H1 (cell line): ENCODE measurements around the gene LRRC4C. TPM values are rescaled to one million over a fixed set of nuclear protein-coding genes. Genes with fewer than 3 reads are reported as not detected.

Experiments used
- CTCF ChIA-PET: fragments of 300-600 bp; sonication (Branson Sonifier 250); formaldehyde crosslinking; loops from one replicate; lab custom pipeline; 2021; ENCODE audit not compliant: partially characterized antibody; lab: Charles Lee
- POLR2A ChIA-PET: fragments of 300-600 bp; sonication (Branson Sonifier 250); formaldehyde crosslinking; loops from one replicate; lab custom pipeline; 2021; ENCODE audit warnings: inconsistent platforms; ENCODE audit not compliant: partially characterized antibody; lab: Charles Lee
- DNase-seq, 2 experiments: peaks; one replicate each; pipeline versions ENCODE4 v3.0.0 to v3.0.0-alpha.2; 2010 to 2022; ENCODE audit warnings: low spot score in 2 of 2, low read depth in 1 of 2, mixed read lengths in 1 of 2
- FAIRE-seq: peaks from 2 replicates; lab custom pipeline; 2011; peaks lifted over from hg19 to GRCh38; lab: Jason Lieb, UNC
- H2AFZ ChIP-seq: 2 replicates; pipeline ENCODE4 v1.8.1; 2012; ENCODE audit warnings: low read length, inconsistent platforms
- H2AK5ac ChIP-seq: 2 replicates; pipeline ENCODE4 v1.6.1; 2013; ENCODE audit warnings: low read depth, low read length
- H2BK120ac ChIP-seq: replicated peaks from 2 replicates; pipeline ENCODE3; 2013; ENCODE audit warnings: low read depth, low read length, inconsistent platforms
- H2BK12ac ChIP-seq: 2 replicates; pipeline ENCODE4 v1.6.1; 2013; ENCODE audit warnings: low read depth, low read length
- H2BK15ac ChIP-seq: 2 replicates; pipeline ENCODE4 v1.6.1; 2013; ENCODE audit warnings: low read length
- H2BK20ac ChIP-seq: 2 replicates; pipeline ENCODE4 v1.6.1; 2013; ENCODE audit warnings: low read length
- H2BK5ac ChIP-seq: 2 replicates; pipeline ENCODE4 v1.6.1; 2013; ENCODE audit warnings: low read depth, low read length
- H3K14ac ChIP-seq: 2 replicates; pipeline ENCODE4 v1.6.1; 2013; ENCODE audit warnings: inconsistent platforms; ENCODE audit not compliant: insufficient read length
- H3K18ac ChIP-seq: 2 replicates; pipeline ENCODE4 v1.6.1; 2013; ENCODE audit warnings: low read length; ENCODE audit errors: extremely low read depth
- H3K23ac ChIP-seq: 2 replicates; pipeline ENCODE4 v1.6.1; 2013; ENCODE audit warnings: inconsistent platforms; ENCODE audit not compliant: insufficient read length
- H3K23me2 ChIP-seq: 2 replicates; pipeline ENCODE4 v1.6.1; 2013; ENCODE audit warnings: low read depth, low read length
- H3K27ac ChIP-seq: 2 replicates; pipeline ENCODE4 v1.6.1; 2011; ENCODE audit warnings: low read depth, low read length, inconsistent platforms
- H3K27me3 ChIP-seq, 4 experiments: replicated peaks in 1 of 4; 1 replicate in 1 of 4; 2 replicates in 3 of 4; pipeline versions ENCODE4 v1.6.1 to v1.8.1; 2011 to 2013; ENCODE audit warnings: low read length in 3 of 4, mild to moderate bottlenecking in 3 of 4, inconsistent platforms in 2 of 4, mixed read lengths in 2 of 4, moderate library complexity in 1 of 4; ENCODE audit not compliant: control insufficient read depth in 3 of 4, insufficient read depth in 3 of 4; ENCODE audit errors: extremely low read depth in 1 of 4
- H3K36me3 ChIP-seq, 4 experiments: 2 replicates each; pipeline versions ENCODE4 v1.6.1 to v1.8.1; 2011 to 2013; ENCODE audit warnings: mild to moderate bottlenecking in 4 of 4, low read length in 3 of 4, moderate library complexity in 2 of 4, control low read depth in 1 of 4, inconsistent platforms in 1 of 4; ENCODE audit not compliant: insufficient read depth in 4 of 4, control insufficient read depth in 2 of 4
- H3K4ac ChIP-seq: replicated peaks from 2 replicates; pipeline ENCODE3; 2013; ENCODE audit warnings: low read length, low read depth, mixed read lengths, inconsistent platforms; ENCODE audit not compliant: insufficient read length
- H3K4me1 ChIP-seq, 4 experiments: replicated peaks in 1 of 4; 1 replicate in 1 of 4; 2 replicates in 3 of 4; pipeline versions ENCODE4 v1.6.1 to v1.8.1; 2011 to 2013; ENCODE audit warnings: low read length in 3 of 4, inconsistent platforms in 2 of 4, mixed read lengths in 1 of 4; ENCODE audit not compliant: insufficient read depth in 4 of 4, control insufficient read depth in 3 of 4
- H3K4me2 ChIP-seq, 2 experiments: 2 replicates each; pipeline versions ENCODE4 v1.6.1 to v1.8.1; 2011 to 2013; ENCODE audit warnings: low read depth in 2 of 2, low read length in 2 of 2, control low read depth in 1 of 2, inconsistent platforms in 1 of 2, mild to moderate bottlenecking in 1 of 2; ENCODE audit not compliant: insufficient read depth in 1 of 2
- H3K4me3 ChIP-seq, 4 experiments: fragments of 200-600, 300-600 bp in 1 of 4; sonication (generic), shearing (Covaris generic), sonication (Bioruptor Twin) in 1 of 4; 2 replicates each; pipeline versions ENCODE4 v1.5.1 to v1.8.1; 2011 to 2016; ENCODE audit warnings: low read length in 4 of 4, low read depth in 3 of 4, control low read depth in 2 of 4, inconsistent platforms in 2 of 4, mild to moderate bottlenecking in 2 of 4, mixed read lengths in 1 of 4, moderate library complexity in 1 of 4; ENCODE audit not compliant: insufficient read depth in 2 of 4; ENCODE audit errors: extremely low read depth in 1 of 4
- H3K56ac ChIP-seq: replicated peaks from 2 replicates; pipeline ENCODE3; 2013; ENCODE audit warnings: low read depth, mild to moderate bottlenecking, mixed read lengths, low read length, inconsistent platforms; ENCODE audit not compliant: insufficient read length
- H3K79me1 ChIP-seq: 2 replicates; pipeline ENCODE4 v1.6.1; 2013; ENCODE audit warnings: low read depth, low read length, control low read depth
- H3K79me2 ChIP-seq, 2 experiments: 2 replicates each; pipeline versions ENCODE4 v1.6.1 to v1.8.1; 2012 to 2013; ENCODE audit warnings: low read length in 2 of 2, mild to moderate bottlenecking in 2 of 2, inconsistent platforms in 1 of 2; ENCODE audit not compliant: insufficient read depth in 2 of 2, control insufficient read depth in 1 of 2
- H3K9ac ChIP-seq, 4 experiments: replicated peaks in 1 of 4; 1 replicate in 1 of 4; 2 replicates in 3 of 4; pipeline versions ENCODE4 v1.6.1 to v1.8.1; 2011 to 2013; ENCODE audit warnings: low read depth in 3 of 4, low read length in 3 of 4, control low read depth in 2 of 4, mild to moderate bottlenecking in 2 of 4, moderate library complexity in 2 of 4, inconsistent platforms in 1 of 4; ENCODE audit errors: extremely low read depth in 1 of 4
- H3K9me3 ChIP-seq, 2 experiments: 2 replicates each; pipeline versions ENCODE4 v1.6.1 to v1.8.1; 2012 to 2013; ENCODE audit warnings: mild to moderate bottlenecking in 2 of 2, moderate library complexity in 2 of 2, control low read depth in 1 of 2, inconsistent platforms in 1 of 2, low read depth in 1 of 2, low read length in 1 of 2, mixed read lengths in 1 of 2; ENCODE audit not compliant: insufficient read depth in 2 of 2
- H4K20me1 ChIP-seq, 2 experiments: replicated peaks in 1 of 2; 2 replicates each; pipeline versions ENCODE3 to v1.8.1; 2011 to 2013; ENCODE audit warnings: inconsistent platforms in 2 of 2, low read length in 2 of 2, mild to moderate bottlenecking in 1 of 2; ENCODE audit not compliant: insufficient read depth in 2 of 2, control insufficient read depth in 1 of 2
- H4K5ac ChIP-seq: 2 replicates; pipeline ENCODE4 v1.6.1; 2013; ENCODE audit warnings: low read length, low read depth, mixed read lengths, inconsistent platforms; ENCODE audit not compliant: insufficient read length
- H4K8ac ChIP-seq: 2 replicates; pipeline ENCODE4 v1.8.0; 2013; ENCODE audit warnings: mild to moderate bottlenecking, moderate library complexity, low read length, inconsistent platforms; ENCODE audit not compliant: insufficient read depth; ENCODE audit errors: extremely low read depth
- H4K91ac ChIP-seq: replicated peaks from 2 replicates; pipeline ENCODE3; 2013; ENCODE audit warnings: low read length, mixed read lengths, inconsistent platforms; ENCODE audit not compliant: insufficient read length
- CTBP2 ChIP-seq: IDR thresholded peaks from 2 replicates; pipeline ENCODE4 v1.7.0; 2011; ENCODE audit warnings: borderline replicate concordance, mild to moderate bottlenecking, moderate library complexity, mixed read lengths, low read length; ENCODE audit not compliant: insufficient read depth, insufficient read length
- GTF2F1 ChIP-seq: IDR thresholded peaks from 2 replicates; pipeline ENCODE4 v1.6.1; 2012; ENCODE audit warnings: low read depth, low read length, improper control_type of control experiment, borderline replicate concordance
- POLR2AphosphoS5 ChIP-seq: IDR thresholded peaks from 2 replicates; pipeline ENCODE4 v1.6.1; 2011; ENCODE audit warnings: low read depth, low read length
- WGBS, 2 experiments: shearing (Covaris generic) in 1 of 2; methylation state at CpG; one replicate each; pipeline versions ENCODE4 v1.1.6 to v1.1.7; 2013 to 2015; ENCODE audit warnings: low lambda C conversion rate in 2 of 2, mixed read lengths in 2 of 2, inconsistent platforms in 1 of 2, low coverage in 1 of 2, missing lambda C conversion rate in 1 of 2; ENCODE audit not compliant: insufficient replicate concordance in 2 of 2, insufficient coverage in 1 of 2, insufficient read length in 1 of 2; ENCODE audit errors: extremely low coverage in 1 of 2, missing lambda C conversion rate in 1 of 2; 5-methylcytosine and 5-hydroxymethylcytosine counted together
- polyA plus RNA-seq, 7 experiments: library from polyadenylated mRNA; depleted of rRNA in 3 of 7; stranded (reverse) in 5 of 7; unstranded in 2 of 7; fragments of >200 nt in 5 of 7; fragments of 200-250 nt in 2 of 7; gene quantifications; 1 replicate in 5 of 7; 2 replicates in 1 of 7; 4 replicates in 1 of 7; pipeline versions ENCODE4 v1.2.1 to v1.2.3, GENCODE V29; 2011 to 2013; ENCODE audit warnings: missing spikeins in 2 of 7, mixed read lengths in 2 of 7
- small RNA-seq: library from polyadenylated mRNA; stranded (forward); fragments of <200 nt; extraction: miRNeasy Mini kit (QIAGEN cat#:217004); gene quantifications from one replicate; pipeline ENCODE3, GENCODE V24; 2013; ENCODE audit not compliant: insufficient read depth
- total RNA-seq: library from RNA; stranded (reverse); fragmentation: NEBNext Ultra II Directional; extraction: Animal tissue kit (Norgen Biotek cat#: 25700); gene quantifications from 2 replicates; pipeline ENCODE4 v1.2.1, GENCODE V29; 2021

LRRC4C gene
- total and polyA plus RNA-seq, 2 of the 8 experiments (the other 6 are each of a cell fraction or from before 2014, with no cell fraction given): 0.23 to 2.2 TPM

DNA sequence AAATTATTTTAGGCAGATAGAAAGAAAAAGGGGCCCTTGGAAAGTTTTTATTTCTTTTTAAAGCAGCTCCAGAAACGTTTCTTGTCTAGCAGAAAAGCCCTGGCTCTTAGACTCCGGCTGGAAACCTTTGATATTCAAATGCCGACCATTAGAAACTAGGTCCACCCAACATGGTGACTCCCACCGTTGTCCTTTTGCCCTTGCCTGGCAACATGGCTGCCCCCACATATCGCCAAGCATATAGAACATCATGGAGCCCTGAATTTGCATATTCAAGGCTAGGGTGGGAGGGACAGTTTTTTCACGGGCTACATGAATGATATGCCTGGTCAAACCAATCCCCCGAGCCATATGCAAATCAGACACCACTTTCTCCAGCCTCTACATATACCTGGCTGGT, 1379.0 kb downstream of the LRRC4C start:
- Histone ChIP-seq H2AK5ac (no peak overlapping the region), H4K91ac (no peak overlapping the region), H2BK20ac (no peak overlapping the region), H3K23ac (no peak overlapping the region), H3K14ac (no peak overlapping the region), H3K9ac (no peak overlapping the region), H2AFZ (no peak overlapping the region), H3K9me3 (no peaks in the 10 kb centered on the region), H4K8ac (no peak overlapping the region), H3K56ac (no peak overlapping the region), H2BK120ac (no peak overlapping the region), H2BK5ac (no peak overlapping the region), H3K79me2 (no peaks in the 10 kb centered on the region), H3K27me3 (no peaks in the 10 kb centered on the region), H3K4ac (no peak overlapping the region), H4K5ac (no peak overlapping the region), H3K23me2 (no peaks in the 10 kb centered on the region), H2BK12ac (no peak overlapping the region), H3K4me2 (no peak overlapping the region), H3K4me1 (no peaks in the 10 kb centered on the region), H3K18ac (no peak overlapping the region), H2BK15ac (no peak overlapping the region), H3K27ac (no peak overlapping the region), H3K79me1 (no peaks in the 10 kb centered on the region), H3K4me3 (no peak overlapping the region), H4K20me1 (no peaks in the 10 kb centered on the region), H3K36me3 (no peaks in the 10 kb centered on the region)
- POLR2A ChIA-PET: no interaction called here
- TF ChIP-seq POLR2AphosphoS5 (no peak), CTBP2 (no peak), GTF2F1 (no peak)
- WGBS, 2 experiments: 93% methylated on average over 7 of the region's 7 CpGs; no CpG with 5 or more reads in 1 of the 2 experiments
- DNase-seq (no peak), FAIRE-seq (no peak)
- CTCF ChIA-PET: no interaction called here

Small RNA genes within 50 kb of the gene (small RNA-seq; reads per million reads assigned to genes)
- gene RF00019 (not detected), gene RNU6-365P (not detected)
